AG09319 (cell line): Measurements from ENCODE around the gene LRRC14B.

Experiments
- DNase-seq: peaks from one replicate; pipeline ENCODE4 v3.0.0-alpha.2; 2010; ENCODE audit warnings: low read depth; ENCODE audit errors: extremely low read depth
- TF ChIP-seq, protein P1 (sequence below): IDR thresholded peaks from 2 replicates; pipeline ENCODE4 v1.5.1; 2011; ENCODE audit warnings: low read depth, mild to moderate bottlenecking, inconsistent platforms, low read length, moderate library complexity

LRRC14B gene

DNA sequence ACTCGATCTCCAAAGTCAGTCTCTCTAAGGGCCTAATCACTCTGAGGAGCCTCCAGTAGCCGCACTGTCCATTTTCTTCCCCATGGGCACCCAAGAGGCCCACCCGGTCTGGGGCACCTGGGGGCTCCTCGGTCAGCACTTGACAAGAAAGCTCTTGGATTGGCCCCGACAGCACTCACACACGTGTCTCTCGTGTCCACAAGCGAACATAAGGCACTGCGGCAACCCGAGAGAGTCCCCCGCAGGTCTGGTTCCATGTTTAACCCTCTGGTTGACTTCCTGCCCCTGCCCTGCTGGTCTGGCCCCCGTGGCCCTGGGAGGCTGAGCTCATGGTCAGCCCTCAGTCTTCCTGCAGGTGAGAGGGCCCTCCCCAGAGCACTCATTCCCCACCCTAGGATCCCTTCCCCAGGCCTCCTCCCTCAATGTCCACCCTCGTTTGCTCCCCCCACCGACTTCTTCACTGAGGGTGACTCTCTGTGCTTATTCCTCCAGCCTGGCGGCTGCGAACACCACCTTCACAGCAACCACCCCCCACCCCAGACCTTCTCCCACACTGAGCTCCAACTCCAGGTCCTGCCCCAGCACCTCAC, 16.3 kb upstream of the LRRC14B start:
- TF ChIP-seq, protein P1, sequence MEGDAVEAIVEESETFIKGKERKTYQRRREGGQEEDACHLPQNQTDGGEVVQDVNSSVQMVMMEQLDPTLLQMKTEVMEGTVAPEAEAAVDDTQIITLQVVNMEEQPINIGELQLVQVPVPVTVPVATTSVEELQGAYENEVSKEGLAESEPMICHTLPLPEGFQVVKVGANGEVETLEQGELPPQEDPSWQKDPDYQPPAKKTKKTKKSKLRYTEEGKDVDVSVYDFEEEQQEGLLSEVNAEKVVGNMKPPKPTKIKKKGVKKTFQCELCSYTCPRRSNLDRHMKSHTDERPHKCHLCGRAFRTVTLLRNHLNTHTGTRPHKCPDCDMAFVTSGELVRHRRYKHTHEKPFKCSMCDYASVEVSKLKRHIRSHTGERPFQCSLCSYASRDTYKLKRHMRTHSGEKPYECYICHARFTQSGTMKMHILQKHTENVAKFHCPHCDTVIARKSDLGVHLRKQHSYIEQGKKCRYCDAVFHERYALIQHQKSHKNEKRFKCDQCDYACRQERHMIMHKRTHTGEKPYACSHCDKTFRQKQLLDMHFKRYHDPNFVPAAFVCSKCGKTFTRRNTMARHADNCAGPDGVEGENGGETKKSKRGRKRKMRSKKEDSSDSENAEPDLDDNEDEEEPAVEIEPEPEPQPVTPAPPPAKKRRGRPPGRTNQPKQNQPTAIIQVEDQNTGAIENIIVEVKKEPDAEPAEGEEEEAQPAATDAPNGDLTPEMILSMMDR, result no peak
- no peak for DNase-seq

DNA sequence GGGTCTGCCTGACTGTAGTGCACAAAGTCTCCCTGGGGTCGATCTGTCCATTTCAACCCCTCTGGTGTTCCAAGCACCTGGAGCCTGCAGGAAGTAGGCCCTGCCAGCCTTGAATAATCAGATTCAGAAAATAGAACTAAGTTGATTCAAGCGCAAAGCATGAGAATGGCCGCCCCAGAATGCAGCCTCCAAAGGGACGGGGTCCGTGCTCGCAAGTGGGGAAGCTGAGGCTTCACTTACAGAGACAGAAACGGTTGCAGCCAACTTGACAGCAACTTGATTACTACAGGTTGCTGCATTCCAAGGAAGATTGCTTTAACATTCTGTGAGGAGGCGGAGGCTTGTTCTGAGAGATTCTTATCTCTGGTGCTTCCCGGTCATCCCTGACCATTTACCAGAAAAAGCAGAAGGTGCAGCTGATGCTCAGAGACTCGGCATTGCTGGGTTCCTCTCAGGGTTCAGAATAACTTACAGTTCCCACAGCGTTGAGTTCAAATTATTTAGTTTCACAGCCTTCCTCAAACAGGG, 14.9 kb upstream of the LRRC14B start:
- no peak for DNase-seq
- TF ChIP-seq, protein P1, result no peak

DNA sequence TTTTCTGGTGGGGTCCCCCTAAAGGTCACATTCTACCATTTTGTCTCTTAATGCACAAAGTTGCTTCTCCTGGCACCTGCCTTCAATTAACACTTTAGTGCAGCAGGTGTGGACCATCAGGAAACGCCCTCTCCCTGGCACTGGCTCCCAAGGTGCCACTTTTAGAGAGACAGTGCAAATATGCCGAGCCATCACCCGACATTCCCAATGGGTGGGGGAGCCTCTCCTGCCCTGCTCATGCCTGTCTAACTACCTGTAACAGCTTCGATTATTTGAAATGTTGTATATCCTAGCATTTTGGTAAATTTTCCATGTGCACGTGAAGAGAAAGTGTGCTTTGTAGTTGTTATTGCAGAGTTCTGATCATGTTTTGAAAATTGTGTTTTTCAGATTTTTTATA, 13.2 kb upstream of the LRRC14B start:
- TF ChIP-seq, protein P1, result no peak
- DNase-seq, result no peak

DNA sequence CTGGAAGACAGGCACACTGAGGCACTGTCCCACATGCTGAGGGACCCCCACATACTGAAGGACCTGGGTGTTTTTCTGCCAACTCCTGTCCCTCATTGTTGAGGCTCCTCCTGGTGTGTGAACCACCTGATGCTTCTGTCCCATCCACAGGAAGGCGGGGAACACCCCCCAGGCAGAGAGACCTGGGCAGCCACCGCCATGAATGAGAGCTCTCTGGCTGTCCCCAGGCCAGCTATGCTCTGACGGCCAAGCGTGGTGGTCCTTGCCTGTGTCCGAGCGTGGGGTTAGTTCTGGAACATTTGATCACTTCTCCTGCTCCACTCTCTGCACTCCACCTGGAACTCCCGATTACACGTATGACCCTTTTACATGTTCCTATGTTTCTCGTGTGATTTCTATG, 11.9 kb upstream of the LRRC14B start:
- DNase-seq, result no peak
- TF ChIP-seq, protein P1, result no peak

DNA sequence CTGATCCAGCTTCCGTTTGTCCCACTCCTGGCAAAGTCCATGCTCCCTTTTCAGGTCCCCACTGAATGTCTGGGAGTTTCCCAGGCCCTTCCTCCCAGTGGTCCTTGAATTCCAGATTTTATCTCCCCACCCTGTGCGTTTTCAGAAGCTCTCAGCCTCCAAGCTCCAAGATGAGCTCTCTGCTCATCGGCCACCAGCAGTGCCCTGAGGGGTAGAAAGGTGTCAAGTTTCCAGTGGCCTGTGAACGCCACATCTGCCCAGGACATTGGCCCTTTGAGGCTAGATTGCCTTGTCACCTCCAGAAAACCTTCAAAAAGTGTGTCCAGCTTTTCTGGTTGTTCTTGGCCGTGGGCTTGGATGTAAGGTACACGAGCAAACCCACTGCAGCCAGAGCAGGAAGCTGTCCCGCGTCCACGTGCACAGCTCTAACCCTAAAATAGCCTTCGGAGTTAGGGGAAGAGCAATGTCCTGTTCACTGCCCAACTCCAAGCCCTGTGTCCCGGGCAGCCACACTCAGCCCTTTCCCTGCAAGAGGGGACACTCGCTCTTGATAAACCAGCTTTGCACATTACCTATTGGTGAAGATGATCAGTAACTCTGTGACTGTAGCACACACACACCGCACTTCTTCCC, 10.9 kb upstream of the LRRC14B start:
- TF ChIP-seq, protein P1, result no peak
- DNase-seq, result no peak

DNA sequence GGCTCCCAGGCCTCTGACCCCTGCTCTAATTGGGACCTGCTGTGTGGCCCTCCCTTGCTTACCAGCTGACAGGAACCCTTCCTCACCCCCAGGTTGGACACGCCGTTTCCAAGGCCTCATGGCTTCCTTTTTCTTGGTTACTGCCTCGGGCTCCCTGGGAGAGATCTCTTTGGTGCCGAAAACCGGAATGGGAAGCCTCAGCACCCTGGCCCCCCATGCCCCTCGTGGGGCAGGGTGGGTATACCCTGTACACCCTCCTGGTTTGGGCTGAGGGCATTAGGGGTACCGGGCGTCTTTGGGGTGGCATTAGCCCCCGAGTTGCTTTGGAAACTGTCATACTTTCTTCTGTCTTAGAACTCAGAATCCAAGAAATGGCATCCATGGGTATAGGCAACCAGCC, 10.1 kb upstream of the LRRC14B start:
- TF ChIP-seq, protein P1, result no peak
- no peak for DNase-seq

DNA sequence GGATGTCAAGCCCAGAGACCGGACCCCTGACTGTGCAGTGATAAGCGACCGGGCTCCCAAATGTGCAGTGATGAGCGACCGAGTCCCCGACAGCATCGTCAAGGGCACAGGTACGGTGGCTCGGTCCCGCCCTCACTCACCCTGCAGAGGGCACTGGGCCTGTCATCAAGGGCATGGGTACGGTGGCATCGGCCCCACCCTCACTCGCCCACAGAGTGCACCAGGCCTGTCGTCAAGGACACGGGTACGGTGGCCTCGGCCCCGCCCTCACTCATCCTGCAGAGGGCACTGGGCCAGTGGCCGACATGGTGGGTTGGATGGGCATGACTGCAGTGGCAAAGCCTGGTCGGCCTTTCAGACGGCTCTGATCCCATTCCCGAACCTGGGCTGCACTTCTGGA, 9.7 kb upstream of the LRRC14B start:
- no peak for DNase-seq
- TF ChIP-seq, protein P1, result no peak
